Stimulated activated CD4-positive, alpha-beta T cell treated with anti-CD3 and anti-CD28 coated beads, Interleukin-2, amount 100 ng/mL, for 24 hours (primary cell): ENCODE results near the gene ZNF804B.

ENCODE experiments used
- DNase-seq, 2 donors: peaks; one replicate each; pipeline ENCODE4 v3.0.0-alpha.2; 2020

ZNF804B gene

DNA sequence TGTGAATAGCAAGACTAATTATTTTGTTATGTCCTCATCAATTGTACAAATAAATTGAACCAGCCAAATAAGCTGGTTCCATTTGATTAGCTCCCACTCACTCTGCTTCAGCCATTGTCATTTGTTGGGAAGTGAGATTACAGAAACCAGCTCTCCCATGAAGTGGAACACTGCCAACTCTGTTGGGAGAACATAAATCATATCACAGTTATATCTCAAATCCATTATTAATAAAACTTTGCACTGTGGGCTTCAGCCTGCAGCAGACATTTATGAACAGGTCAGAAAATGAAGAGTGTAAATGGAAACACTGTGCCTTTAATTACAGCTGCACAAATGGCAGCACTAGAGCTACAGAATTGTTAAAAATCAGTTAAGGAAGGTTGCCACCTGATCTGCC lies 82.7 kb downstream of the ZNF804B start:
- DNase-seq: no peak

DNA sequence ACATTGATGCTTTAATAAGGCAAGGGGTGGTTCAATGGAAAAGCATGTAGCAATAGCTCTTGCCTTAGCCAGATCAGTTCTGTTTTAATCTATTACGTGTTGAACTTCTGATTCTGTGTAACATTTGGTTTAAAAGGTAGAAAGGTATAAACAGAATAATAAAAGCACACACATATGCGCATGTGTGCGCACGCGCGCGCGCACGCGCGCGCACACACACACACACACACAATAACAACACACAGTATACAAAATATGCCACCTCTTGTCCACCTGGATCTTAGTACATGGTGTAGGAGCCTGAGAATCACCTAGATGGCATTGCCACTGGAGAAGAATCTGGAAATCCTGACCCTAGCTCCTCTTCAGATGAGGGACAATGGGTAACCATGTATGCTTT lies 85.6 kb downstream of the ZNF804B start:
- DNase-seq: no peak

DNA sequence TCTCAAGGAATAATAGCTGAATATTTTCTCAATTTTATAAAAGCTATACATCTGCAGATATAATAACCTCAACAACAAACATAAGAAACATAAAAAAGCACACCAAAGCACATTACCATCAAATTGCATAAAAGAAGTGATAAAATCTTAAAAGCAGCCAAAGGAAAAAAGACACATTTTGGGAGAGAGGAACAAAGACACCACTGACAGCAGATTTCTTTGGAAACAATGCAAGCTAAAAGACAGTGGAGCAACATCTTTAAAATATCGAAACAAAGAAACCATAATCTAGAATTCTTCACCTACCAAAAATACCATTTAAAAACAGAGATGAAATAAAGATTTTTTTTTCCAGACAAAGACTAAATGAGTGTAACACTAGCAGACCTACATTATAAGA lies 91.7 kb downstream of the ZNF804B start:
- DNase-seq: no peak

DNA sequence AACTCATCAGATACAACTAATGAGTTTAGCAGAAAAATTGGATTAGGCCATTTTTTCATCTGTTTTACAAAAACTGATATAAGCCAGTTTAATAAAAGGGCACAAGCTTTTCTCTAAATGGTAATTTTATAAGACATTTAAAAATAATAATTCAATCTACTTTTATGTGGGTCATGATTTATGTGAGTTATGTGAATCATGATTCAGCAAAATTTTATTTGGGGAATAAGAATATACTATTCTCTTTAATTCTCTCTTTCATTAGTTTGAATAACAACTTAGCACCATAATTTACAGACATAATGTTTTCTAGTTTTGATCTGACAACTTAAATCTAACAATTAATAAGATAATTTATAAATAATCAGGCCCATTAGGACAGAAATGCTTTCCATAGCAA lies 99.8 kb downstream of the ZNF804B start:
- DNase-seq: no peak

DNA sequence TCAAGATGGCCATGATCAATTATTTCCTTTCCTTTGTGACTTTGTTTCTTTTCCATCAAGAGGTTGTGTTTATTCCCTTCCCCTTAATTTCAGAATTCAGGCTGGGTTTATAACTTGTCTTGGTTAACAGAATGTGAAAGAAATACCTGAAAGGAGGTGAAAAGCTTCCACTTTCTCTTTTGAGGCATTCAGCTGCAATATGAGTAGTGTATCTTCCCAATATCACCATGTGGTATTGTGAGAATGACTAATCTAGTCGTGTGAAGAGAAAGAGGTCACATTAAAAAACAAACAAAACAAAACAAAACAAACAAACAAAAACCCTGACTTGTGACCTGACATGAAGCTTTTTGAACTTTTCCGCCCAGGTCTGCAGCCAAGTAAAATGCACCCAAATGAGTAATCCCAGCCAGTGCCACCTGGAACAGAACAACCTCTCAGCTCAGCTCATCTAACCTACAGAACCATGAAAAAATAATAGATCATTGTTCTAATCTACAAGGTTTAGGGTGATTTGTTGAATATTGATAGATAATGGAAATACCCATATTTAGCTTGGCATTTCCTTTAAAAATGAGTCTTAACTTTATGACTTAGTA lies 106.9 kb downstream of the ZNF804B start:
- DNase-seq: no peak

DNA sequence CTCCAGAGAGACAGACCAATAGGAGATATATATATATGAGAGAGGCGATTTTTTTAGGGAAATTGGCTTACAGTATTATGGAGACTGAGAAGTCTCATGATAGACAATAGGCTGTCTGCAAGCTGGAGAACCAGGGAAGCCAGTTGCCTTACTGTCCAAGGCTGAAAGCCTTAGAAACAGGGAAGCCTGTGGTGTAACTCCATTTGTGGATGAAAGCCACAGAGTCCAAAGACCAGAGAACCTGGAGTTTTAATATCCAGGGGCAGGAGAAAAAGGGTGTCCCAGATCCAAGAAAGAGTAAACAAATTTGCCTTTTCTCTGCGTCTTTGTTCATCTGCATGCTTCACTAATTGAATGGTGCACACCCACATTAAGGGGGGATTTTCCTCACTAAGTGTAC lies 107.7 kb downstream of the ZNF804B start:
- no peak for DNase-seq

DNA sequence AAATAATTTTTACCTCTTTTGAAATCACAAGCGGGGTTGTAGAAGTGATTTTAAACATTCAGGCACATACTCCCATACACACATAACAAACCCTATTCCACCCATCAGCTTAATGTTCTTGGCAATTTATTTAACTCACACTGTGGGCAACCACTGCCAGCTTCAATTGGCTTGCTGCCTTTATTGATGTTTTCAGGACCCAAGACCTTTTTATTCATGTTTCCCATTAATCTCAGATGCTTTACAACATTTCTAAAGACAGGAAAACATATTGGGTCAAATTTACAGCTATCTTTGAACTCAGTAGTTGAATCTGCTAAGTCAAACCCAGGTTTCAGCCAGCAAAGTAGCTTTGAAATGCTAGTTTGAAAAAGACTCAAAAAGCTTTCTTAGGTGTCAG lies 109.0 kb downstream of the ZNF804B start:
- no peak for DNase-seq

DNA sequence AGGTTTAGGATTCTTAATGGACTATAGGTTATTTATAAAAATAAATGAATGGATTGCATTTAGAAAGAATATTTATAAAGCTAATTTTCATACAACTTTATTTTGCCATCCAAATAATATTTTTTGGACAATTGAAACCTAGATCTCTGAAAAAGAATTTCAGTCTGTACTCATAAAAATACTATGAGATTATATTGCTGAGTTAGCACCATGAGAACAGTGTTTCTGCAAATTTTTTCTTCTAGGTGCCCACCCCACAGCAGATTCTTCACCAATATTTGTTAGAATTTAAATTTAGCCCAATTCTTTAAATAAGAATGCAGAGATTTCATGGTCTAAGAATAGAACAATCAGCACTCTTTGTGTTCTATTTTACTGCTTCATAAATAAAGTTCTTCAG lies 121.6 kb downstream of the ZNF804B start:
- DNase-seq: no peak

DNA sequence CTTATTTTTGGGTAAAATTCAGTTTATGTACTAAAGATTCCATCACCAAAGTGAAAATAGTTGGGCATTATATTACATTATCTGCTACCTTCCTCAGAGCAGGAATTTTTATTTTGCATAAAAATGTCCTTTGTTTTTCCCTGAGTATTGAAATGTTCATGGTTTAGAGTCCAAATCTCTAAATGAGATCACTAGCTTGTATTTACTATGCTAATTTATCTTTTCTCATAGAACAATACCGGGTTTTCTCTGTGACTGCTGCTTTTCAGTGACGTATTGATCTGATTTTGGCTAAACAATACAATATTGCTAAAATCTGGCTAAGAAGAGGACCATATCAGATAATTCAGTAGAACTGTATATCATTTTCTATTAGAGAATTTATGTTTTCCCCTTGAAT lies 125.6 kb downstream of the ZNF804B start:
- no peak for DNase-seq

DNA sequence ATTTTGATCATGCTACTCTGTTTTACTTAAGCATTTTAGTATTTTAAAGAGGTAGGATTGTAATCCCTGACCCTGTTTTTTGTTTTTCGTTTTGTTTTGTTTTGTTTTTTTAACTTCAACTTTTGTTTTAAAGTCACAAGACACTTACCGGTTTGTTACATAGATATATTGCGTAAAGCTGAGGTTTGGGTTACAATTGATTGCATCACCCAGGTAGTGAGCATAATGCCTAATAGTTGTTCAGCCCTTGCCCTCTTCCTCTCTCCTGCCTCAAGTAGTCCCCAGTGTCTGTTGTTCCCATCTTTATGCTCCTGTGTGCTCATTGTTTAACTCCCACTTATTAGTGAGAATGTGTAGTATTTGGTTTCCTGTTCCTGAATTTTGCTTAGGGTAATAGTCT lies 129.2 kb downstream of the ZNF804B start:
- no peak for DNase-seq

DNA sequence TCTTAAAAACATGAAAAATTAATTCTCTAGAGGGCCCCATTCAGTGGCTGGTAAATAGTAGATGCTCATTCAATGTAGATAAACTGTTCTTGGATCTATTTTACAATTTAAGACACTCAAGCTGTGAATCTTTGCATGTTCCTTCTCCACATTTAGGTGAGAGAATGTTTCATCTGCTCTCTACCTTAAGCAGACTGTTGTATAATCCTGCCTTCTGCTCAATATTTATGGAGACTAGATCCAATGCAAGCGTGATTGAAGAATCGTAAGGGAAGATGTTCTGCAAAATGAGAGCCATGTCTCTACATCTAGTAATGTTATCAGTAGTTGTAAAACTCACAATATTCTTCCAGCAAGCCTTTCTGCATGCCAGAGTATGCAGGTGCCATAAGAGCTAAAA lies 151.0 kb downstream of the ZNF804B start:
- no peak for DNase-seq

DNA sequence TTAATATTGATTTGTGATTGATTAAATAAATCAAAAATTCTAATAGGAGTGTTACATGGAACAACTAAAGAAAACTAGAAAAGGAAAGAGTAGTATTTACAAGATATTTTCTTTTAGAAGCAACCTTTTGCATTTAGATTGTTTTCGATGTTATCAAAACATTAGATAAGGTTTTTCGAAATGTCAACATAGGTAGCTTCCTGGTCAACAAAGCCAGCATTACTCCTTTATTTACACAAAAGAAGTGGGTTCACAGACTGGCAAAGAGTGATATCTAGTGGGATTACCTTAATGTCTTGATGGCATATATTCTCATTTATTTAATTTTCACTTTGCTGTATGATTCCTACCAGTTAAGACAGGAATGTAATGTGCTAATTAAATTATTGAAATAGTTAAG lies 153.4 kb downstream of the ZNF804B start:
- no peak for DNase-seq

DNA sequence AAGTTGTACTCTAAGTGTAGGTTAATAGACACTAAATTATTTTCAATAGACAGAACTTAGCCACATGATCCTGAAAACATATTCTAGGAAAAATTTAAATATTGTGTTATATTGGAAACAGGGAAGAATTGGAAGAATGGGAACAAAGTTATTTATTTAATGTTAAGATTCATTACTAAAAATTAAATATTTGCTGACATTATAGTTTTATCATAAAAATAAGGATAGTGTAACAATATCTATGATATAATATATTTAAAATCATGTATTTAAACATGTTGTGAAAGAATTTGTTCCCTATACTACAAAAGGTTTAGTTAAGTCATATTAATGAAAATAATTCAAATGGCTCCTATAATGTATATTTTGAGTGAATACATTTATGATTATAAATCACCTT lies 156.1 kb downstream of the ZNF804B start:
- DNase-seq: no peak

DNA sequence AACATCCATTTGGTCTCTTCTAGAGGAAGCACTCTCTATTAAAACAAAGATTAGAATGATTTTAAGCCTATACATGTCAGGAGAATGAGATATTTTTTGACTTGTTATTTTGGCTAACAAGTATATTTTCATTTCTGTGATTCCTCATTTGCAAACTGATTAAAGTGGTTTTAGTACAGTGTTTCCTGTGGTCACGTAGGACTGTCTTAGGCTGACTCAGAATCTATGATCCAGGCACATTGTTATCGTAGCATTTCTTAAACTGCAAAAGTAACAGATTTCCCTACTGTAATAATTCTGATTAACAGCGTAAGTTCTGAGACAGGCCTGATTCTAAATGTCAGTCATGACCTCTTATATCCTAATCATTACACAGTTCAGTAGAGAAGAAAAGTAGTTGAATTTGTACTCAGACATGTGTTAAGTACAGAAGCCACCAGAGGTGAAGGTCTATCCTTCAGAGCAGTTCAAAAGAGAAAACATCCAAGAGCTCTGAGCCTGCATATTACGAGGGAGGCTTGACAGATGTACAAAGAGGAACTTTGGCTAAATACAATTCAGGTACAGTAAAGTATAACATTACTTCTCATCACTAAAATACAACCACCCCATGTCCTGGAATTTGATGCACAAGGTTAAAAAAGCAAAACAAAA lies 160.1 kb downstream of the ZNF804B start:
- DNase-seq: no peak

DNA sequence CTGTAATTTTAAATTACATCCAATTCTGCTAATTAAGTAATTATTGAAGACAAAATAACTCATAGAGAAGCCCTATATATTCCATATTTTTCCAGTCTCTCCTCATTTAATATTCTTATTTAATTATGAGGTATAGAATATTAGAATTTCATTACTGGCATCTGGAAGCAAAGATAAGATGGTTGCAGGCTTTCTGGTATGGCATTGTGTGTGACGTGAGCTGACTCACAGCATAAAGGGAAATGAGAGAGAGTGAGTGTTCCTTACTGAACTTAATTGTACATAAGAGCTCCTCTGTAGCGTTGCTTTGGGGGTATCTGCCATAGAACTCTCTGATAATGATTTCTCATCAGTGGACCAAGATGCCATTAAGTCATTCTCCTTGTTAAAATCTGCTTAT lies 163.4 kb downstream of the ZNF804B start:
- DNase-seq: no peak

DNA sequence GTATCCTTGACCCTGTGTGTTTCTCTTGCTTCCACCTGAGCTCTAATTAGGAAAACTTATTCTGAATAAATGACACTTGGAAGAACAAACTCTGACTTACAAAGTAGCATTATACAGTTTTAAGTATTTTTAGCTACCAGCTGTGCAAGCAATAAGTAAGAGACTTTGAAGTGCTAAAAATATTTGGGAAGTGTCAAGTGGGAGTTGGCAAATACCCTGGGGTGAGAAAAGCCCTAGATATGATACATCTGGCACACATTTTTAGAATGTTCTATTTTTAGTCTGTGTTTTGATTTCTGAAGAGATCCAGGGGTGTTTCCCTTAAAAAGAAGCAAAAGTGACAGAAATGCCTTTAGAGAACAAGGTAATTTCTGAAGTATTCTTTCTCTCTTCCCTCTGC lies 168.8 kb downstream of the ZNF804B start:
- DNase-seq: no peak

DNA sequence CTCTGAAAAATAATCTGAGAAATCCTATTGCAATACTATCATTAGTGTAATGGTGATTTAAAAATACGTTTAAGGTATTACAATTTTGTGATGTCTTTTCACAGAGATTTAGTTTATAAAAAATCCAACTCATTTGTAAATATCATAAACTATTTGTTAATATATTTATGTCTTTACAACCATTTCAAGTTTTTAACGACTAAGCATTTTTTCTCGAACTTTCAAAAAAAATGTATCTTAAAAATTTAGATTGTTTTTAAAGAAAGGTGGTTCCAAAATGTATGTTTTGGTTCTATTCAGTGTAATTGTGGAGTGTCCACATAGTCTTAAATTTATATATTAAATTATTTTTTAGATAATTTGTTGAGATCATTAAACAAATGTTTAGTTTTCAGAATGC lies 170.2 kb downstream of the ZNF804B start:
- no peak for DNase-seq

DNA sequence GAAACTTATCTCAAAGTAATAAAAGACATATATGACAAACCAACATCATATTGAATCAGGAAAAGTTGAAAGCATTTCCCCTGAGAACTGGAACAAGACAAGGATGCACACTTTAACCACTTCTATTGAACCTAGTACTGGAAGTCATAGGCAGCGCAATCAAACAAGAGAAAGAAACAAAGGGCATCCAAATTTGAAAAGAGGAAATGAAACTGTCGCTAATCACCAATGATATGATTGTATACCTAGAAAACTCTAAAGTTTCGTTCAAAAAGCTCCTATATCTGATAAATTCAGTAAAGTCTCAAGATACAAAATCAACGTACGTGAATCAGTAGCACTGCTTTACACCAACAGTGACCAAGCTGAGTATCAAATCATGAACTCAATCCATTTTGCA lies 173.8 kb downstream of the ZNF804B start:
- DNase-seq: no peak

DNA sequence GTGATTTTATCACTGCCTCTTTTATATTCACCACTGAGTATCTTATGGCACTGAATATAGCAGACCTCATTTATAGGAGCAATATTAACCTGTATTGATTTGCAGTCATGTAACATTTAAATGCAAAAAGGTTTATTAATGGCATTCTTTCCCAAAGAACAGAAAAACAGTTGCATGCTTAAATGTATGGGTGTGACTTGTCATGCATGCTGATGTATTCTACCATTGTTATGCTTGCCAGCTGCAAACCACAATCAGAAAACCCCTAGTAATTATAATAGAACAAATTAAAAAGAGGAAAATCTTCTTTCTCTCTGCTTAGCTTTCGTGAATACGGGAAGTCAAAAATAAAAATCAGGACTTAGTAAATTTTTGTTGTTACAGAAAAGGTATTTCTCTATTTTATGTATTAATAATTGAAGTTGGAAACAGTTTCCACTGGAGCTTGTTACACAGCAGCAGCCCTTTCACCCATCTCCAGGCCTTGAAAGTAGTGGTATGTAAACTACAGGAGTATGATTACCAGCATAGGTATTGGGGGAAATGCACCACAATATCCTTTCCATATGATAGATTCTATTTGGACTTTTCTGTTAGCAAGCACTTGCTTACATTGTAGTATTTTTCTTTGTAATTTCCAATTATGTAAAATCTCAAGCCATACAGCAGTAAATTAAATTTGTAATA lies 183.5 kb downstream of the ZNF804B start:
- DNase-seq: no peak

DNA sequence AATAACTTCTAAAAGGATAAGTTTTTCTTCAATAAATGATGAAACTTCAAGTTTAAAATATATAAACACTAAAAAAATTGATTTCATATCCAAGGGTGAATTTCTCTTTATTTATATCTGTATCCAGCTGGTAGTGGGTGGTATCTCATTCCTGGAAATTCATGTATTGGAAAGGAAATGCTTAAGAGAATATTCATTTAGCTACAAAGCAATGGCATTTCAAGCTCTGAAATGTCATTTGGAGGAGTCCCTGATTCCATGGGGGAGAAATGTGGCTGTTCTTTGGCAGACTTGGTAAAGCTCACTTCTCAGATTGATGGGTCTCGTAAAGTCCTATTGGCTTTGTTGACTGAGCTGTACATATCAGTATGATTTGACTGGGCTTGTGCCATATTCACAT lies 192.3 kb downstream of the ZNF804B start:
- DNase-seq: no peak

DNA sequence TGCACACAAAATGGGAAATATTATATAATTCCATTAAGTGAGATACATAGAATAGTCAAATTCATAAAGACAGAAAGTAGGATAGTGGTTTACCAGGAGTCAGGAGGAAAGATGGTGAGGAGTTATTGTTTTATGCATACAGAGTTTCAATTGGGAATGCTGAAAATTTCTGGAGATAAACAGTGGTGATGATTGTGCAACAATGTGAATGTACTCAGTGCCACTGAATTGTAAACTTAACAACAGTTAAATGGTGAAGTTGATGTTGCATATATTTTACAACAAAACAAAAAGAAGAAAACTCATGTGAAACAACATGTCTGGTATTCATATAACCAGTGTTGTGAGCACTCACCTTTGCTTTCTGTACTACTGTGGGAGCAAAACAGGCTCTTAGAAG lies 204.9 kb downstream of the ZNF804B start:
- DNase-seq: no peak

DNA sequence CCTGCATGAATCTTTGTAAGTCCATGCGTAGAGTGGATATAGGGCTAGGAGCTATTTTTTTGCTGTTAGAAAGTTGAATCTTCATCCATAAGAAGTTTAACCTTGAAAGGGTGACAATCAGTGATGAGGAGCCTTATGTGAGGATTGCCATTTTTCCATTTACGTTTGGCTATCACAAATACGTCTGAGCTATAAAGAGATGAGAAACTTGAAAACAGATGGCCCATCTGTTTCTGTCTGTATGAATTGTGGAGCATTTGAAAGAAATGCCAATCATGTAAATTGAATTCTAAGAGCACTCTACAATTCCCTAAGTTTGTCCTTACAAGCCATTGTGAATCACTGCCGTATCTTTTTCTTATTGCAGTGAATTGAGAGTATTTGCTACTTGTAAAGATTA lies 205.9 kb downstream of the ZNF804B start:
- no peak for DNase-seq

DNA sequence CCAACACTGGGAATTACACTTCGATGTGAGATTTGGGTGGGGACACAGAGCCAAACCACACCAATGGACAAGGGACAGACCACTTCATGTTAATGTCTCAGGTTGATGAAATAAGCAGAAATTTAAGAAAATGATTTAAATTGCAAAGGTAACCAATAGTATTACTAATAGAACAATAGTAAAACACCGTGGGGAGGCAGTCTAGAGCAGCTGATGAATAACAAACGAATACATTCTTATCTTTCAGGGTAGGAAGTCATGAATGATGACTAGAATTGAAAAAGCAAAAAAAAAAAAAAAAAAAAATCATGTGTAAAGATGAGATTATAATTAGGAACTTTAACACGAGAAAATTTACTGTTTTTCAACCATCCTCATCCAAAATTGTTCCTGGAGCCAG lies 207.9 kb downstream of the ZNF804B start:
- DNase-seq: no peak

DNA sequence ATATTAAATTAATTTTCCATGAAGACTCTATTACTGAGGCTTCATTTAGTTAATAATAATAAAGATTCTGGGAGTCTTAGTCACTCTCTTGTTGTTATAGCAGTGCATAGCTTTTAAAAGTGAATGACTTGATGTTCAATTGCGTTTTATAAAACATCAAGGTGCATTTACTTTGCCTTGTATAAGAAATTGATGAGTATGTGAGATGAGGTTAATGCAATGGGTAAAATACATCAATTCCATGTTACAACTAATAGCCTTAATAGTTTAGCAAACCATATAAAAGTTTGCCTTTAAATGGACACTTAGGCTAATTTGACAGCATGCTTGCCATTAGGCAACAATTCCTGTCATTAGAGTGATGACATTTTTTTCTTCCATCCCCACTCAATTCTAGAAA lies 209.7 kb downstream of the ZNF804B start:
- DNase-seq: no peak

DNA sequence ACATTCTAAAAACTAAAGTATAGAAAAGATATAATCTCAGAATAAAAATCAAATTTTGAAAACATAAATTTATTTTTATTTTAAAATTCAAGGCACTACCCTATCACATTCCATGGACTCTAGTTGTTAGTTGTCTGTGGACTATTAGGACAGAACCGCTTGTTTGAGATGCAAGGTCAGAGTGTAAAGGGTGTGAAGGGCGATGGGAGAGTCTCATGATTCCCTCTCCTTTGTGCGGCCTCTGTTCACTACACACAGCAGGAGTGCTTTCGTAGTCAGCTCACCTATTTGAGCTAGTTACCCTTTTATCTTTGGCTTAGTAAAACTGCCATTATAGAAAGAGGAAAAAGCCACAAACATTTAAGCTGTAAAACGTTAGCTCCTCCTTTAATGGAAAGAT lies 225.8 kb downstream of the ZNF804B start:
- no peak for DNase-seq
